B cell (primary cell): ENCODE measurements around the gene AHRR. TPM values are rescaled to one million over a fixed set of nuclear protein-coding genes. Genes with fewer than 3 reads are reported as not detected.

Experiments used
- ATAC-seq: fragments of 200-7000 bp; cut with Tn5 transposase; one replicate; pipeline ENCODE4 v1.10.0; 2021; ENCODE audit warnings: low read depth, mild to moderate bottlenecking, moderate number of reproducible peaks, moderate library complexity
- CTCF ChIA-PET: fragments of 350-600 bp; sonication (Branson Sonifier 250); formaldehyde crosslinking; loops from one replicate; lab custom pipeline; 2021; ENCODE audit warnings: antibody characterized with exemption, inconsistent platforms; lab: Charles Lee
- POLR2A ChIA-PET: fragments of 350-600 bp; sonication (Branson Sonifier 250); formaldehyde crosslinking; loops from one replicate; lab custom pipeline; 2021; ENCODE audit warnings: antibody characterized with exemption; lab: Charles Lee
- DNase-seq: peaks from one replicate; pipeline ENCODE4 v3.0.0; 2013
- H2AFZ ChIP-seq: 2 replicates; pipeline ENCODE4 v1.6.1; 2012; ENCODE audit warnings: mild to moderate bottlenecking, low read depth, low read length; ENCODE audit not compliant: insufficient read depth, poor library complexity, severe bottlenecking
- H3K27ac ChIP-seq, 2 donors: 1 replicate in 1 of 2; 2 replicates in 1 of 2; pipeline ENCODE4 v1.5.1; 2012 to 2013; ENCODE audit warnings: low read length in 2 of 2, mild to moderate bottlenecking in 2 of 2, moderate library complexity in 1 of 2
- H3K27me3 ChIP-seq, 4 experiments: fragments of 200-600 bp in 1 of 4; sonication (generic) in 1 of 4; replicated peaks in 1 of 4; 1 replicate in 2 of 4; 2 replicates in 2 of 4; pipeline versions ENCODE4 v1.6.1 to v1.7.0; 2013 to 2016; ENCODE audit warnings: low read length in 3 of 4, mild to moderate bottlenecking in 2 of 4, mixed read lengths in 1 of 4, moderate library complexity in 1 of 4; ENCODE audit not compliant: insufficient read depth in 4 of 4, control insufficient read depth in 3 of 4; ENCODE audit errors: control extremely low read depth in 1 of 4
- H3K36me3 ChIP-seq, 2 experiments: replicated peaks in 1 of 2; 1 replicate in 1 of 2; 2 replicates in 1 of 2; pipeline versions ENCODE4 v1.6.1 to v1.7.1; 2013; ENCODE audit warnings: low read length in 1 of 2; ENCODE audit not compliant: insufficient read depth in 2 of 2, control insufficient read depth in 1 of 2; ENCODE audit errors: control extremely low read depth in 1 of 2, extremely low read depth in 1 of 2
- H3K4me1 ChIP-seq, 2 donors: fragments of 200-600 bp in 1 of 2; sonication (generic) in 1 of 2; 1 replicate in 1 of 2; 2 replicates in 1 of 2; pipeline versions ENCODE4 v1.5.1 to v1.6.1; 2013 to 2017; ENCODE audit warnings: low read length in 2 of 2; ENCODE audit not compliant: control insufficient read depth in 2 of 2, insufficient read depth in 2 of 2
- H3K4me2 ChIP-seq: replicated peaks from 2 replicates; pipeline ENCODE3; 2012; ENCODE audit warnings: mild to moderate bottlenecking, low read depth, low read length; ENCODE audit not compliant: poor library complexity, severe bottlenecking
- H3K4me3 ChIP-seq, 5 experiments: fragments of 200-600 bp in 1 of 5; sonication (generic) in 1 of 5; 1 replicate in 3 of 5; 2 replicates in 2 of 5; pipeline versions ENCODE4 v1.5.1 to v1.7.0; 2011 to 2016; ENCODE audit warnings: low read length in 4 of 5, mild to moderate bottlenecking in 4 of 5, low read depth in 2 of 5, control low read depth in 1 of 5, moderate library complexity in 1 of 5; ENCODE audit not compliant: insufficient read depth in 1 of 5; ENCODE audit errors: control extremely low read depth in 1 of 5, extremely low read depth in 1 of 5
- H3K79me2 ChIP-seq: fragments of 200-600 bp; sonication (generic); one replicate; pipeline ENCODE4 v1.6.0; 2016; ENCODE audit warnings: low read length; ENCODE audit not compliant: control insufficient read depth, insufficient read depth
- H3K9ac ChIP-seq: fragments of 200-600 bp; sonication (generic); 2 replicates; pipeline ENCODE4 v1.6.1; 2017; ENCODE audit warnings: mild to moderate bottlenecking, low read length, moderate library complexity
- H3K9me3 ChIP-seq, 3 donors: one replicate each; pipeline versions ENCODE4 v1.6.1 to v1.7.1; 2013; ENCODE audit warnings: low read length in 2 of 3; ENCODE audit not compliant: control insufficient read depth in 2 of 3, insufficient read depth in 1 of 3; ENCODE audit errors: control extremely low read depth in 1 of 3
- H4K20me1 ChIP-seq: 2 replicates; pipeline ENCODE4 v1.6.0; 2012; ENCODE audit warnings: mild to moderate bottlenecking, low read length; ENCODE audit not compliant: insufficient read depth, control insufficient read depth, poor library complexity, severe bottlenecking
- H3K27ac Mint-ChIP-seq: one replicate; pipeline ENCODE4 v1.8.0; 2021; ENCODE audit warnings: mixed read lengths
- H3K27me3 Mint-ChIP-seq: one replicate; pipeline ENCODE4 v1.8.0; 2021; ENCODE audit warnings: mixed read lengths
- H3K4me1 Mint-ChIP-seq: one replicate; pipeline ENCODE4 v1.8.0; 2021; ENCODE audit warnings: mixed read lengths
- H3K4me3 Mint-ChIP-seq: one replicate; pipeline ENCODE4 v1.8.0; 2021; ENCODE audit warnings: mixed read lengths
- H3K9me3 Mint-ChIP-seq: one replicate; pipeline ENCODE4 v1.8.0; 2022; ENCODE audit warnings: mixed read lengths; ENCODE audit not compliant: insufficient read depth
- EZH2 ChIP-seq: IDR thresholded peaks from 2 replicates; pipeline ENCODE4 v1.6.1; 2012; ENCODE audit warnings: borderline replicate concordance, low read depth, mild to moderate bottlenecking, moderate library complexity, low read length; ENCODE audit not compliant: insufficient read depth, poor library complexity, severe bottlenecking
- WGBS: methylation state at CpG from one replicate; pipeline ENCODE4 v1.1.5; 2013; ENCODE audit warnings: missing lambda C conversion rate; ENCODE audit not compliant: insufficient coverage; 5-methylcytosine and 5-hydroxymethylcytosine counted together
- intact Hi-C: fragments of 100-400 bp; cut with micrococcal nuclease; formaldehyde crosslinking; loops from one replicate; pipeline ENCODE4 v1.10.0; 2022
- polyA plus RNA-seq: library from polyadenylated mRNA; depleted of rRNA; stranded (reverse); fragments of >200 nt; gene quantifications from 2 replicates; pipeline ENCODE4 v1.2.3, GENCODE V29; 2012
- total RNA-seq, 2 donors: library from RNA; stranded (reverse); fragments of 120-200 nt in 1 of 2; gene quantifications; 1 replicate in 1 of 2; 2 replicates in 1 of 2; pipeline versions ENCODE4 v1.2.3 to v1.2.4, GENCODE V29; 2013 to 2022
- TF ChIP-seq, protein P1 (sequence below): fragments of 200-600 bp; IDR thresholded peaks from one replicate; pipeline ENCODE4 v1.8.0; 2022; ENCODE audit warnings: antibody characterized with exemption, mild to moderate bottlenecking

Gene AHRR
- total and polyA plus RNA-seq, 2 donors (not counting 1 experiment from before 2014, with no cell fraction given), result 0.13 to 1.7 TPM

DNA sequence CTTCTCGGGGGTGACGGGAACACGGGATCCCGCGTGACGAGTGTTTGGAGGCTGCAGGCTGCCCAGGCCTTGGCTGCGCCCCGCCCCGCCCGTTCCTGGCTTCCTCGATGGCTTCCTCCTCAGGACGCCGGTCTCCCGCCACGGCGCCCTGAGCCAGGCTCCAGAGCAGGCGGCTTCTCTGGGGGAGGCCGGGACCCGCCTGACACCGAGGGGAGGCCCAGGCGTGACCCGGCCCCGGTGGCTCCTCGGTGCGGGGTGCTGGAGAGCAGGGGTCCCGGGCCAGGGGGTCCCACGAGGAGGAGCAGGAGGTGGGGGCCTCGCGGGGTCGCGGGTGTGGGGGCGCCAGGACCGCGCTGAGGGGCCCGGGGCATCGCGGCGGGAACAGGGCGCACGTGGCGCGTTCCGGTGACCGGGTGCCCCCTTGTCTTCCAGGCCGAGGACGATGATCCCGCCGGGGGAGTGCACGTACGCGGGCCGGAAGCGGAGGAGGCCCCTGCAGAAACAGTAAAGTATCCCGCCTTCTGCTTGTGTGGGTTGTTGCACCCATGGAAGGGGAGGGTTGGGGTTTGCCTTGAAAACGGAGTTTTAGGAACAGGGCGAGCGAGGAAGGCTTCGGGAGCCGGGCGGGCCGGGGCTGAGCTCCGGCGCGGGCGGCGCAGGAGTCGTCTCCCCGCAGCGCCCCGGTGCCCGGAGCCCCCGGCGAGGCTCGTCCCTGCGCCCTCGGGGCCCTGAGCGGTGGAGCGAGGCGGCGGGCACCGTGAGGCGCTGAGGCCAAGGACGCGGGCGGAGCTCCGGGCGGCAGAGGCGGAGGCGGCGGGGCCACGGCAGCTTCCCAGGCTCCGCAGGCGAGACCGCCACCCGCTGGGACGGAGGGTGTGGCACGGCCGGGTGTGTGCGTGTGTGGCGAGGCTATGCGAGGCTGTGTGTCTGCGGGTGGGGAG is 22.2 kb downstream of the AHRR start:
- WGBS, result 32% methylated on average over 96 of the region's 102 CpGs
- H4K20me1 ChIP-seq, result no peaks in the 10 kb centered on the region
- TF ChIP-seq EZH2, result no peak
- TF ChIP-seq, protein P1, sequence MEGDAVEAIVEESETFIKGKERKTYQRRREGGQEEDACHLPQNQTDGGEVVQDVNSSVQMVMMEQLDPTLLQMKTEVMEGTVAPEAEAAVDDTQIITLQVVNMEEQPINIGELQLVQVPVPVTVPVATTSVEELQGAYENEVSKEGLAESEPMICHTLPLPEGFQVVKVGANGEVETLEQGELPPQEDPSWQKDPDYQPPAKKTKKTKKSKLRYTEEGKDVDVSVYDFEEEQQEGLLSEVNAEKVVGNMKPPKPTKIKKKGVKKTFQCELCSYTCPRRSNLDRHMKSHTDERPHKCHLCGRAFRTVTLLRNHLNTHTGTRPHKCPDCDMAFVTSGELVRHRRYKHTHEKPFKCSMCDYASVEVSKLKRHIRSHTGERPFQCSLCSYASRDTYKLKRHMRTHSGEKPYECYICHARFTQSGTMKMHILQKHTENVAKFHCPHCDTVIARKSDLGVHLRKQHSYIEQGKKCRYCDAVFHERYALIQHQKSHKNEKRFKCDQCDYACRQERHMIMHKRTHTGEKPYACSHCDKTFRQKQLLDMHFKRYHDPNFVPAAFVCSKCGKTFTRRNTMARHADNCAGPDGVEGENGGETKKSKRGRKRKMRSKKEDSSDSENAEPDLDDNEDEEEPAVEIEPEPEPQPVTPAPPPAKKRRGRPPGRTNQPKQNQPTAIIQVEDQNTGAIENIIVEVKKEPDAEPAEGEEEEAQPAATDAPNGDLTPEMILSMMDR, result no peak
- H3K27me3 Mint-ChIP-seq, result peaks cover 53% of the 10 kb centered on the region
- H3K9ac ChIP-seq, result peak overlapping the region; percentile 23
- no peaks in the 10 kb centered on the region for H3K36me3 ChIP-seq
- no peak overlapping the region for H3K27ac ChIP-seq
- peak overlapping the region; percentile 69 for H3K4me3 Mint-ChIP-seq
- H3K9me3 Mint-ChIP-seq, result no peaks in the 10 kb centered on the region
- DNase-seq (peak; percentile 42), ATAC-seq (peak; percentile 54)
- ChIA-PET POLR2A (no interaction called here), CTCF (no interaction called here)
- peaks cover 0 to 11% (median 3%) of the 10 kb centered on the region in 3 donors for H3K9me3 ChIP-seq
- no peaks in the 10 kb centered on the region for H3K79me2 ChIP-seq
- intact Hi-C loops, result no loop called here
- peak overlapping the region in 2 of 5 experiments; percentile 17 to 24 for H3K4me3 ChIP-seq
- H3K4me1 Mint-ChIP-seq, result peaks cover 13% of the 10 kb centered on the region
- peak overlapping the region; percentile 71 for H3K4me2 ChIP-seq
- peak overlapping the region; percentile 22 for H2AFZ ChIP-seq
- H3K27me3 ChIP-seq, result peaks cover 0 to 25% (median 12%) of the 10 kb centered on the region in 4 experiments
- peaks cover 0 to 3% of the 10 kb centered on the region in 2 donors for H3K4me1 ChIP-seq
- H3K27ac Mint-ChIP-seq, result no peak overlapping the region

DNA sequence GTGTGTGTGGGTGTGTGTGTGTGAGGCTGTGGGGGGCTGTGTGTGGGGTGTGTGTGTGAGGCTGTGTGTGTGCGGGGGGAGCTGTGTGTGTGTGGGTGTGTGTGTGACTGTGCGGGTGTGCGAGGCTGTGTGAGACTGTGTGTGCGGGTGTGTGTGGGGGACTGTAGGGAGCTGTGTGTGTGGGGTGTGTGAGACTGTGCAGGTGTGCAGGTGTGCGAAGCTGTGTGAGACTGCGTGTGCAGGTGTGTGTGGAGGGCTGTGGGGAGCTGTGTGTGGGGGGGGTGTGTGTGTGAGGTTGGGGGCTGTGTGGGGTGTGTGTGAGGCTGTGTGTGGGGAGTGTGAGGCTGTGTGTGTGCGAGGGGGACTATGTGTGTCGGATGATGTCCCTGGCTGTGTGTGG is 23.2 kb downstream of the AHRR start:
- Mint-ChIP-seq H3K9me3 (no peaks in the 10 kb centered on the region), H3K4me3 (no peak overlapping the region), H3K4me1 (peaks cover 13% of the 10 kb centered on the region), H3K27ac (no peak overlapping the region), H3K27me3 (peaks cover 55% of the 10 kb centered on the region)
- no peak overlapping the region for H3K4me2 ChIP-seq
- CTCF ChIA-PET, result no interaction called here
- 100% methylated on average over 7 of the region's 8 CpGs for WGBS
- DNase-seq (no peak), ATAC-seq (no peak)
- H3K27me3 ChIP-seq, result peaks cover 0 to 25% (median 15%) of the 10 kb centered on the region in 4 experiments
- intact Hi-C loops, result no loop called here
- H3K4me3 ChIP-seq, result no peak overlapping the region
- H3K27ac ChIP-seq, result no peak overlapping the region
- POLR2A ChIA-PET, result no interaction called here
- H3K9ac ChIP-seq, result no peak overlapping the region
- no peaks in the 10 kb centered on the region for H4K20me1 ChIP-seq
- peaks cover 0 to 3% of the 10 kb centered on the region in 2 donors for H3K4me1 ChIP-seq
- no peak for TF ChIP-seq EZH2
- TF ChIP-seq, protein P1, result no peak
- H3K9me3 ChIP-seq, result peaks cover 0 to 11% (median 3%) of the 10 kb centered on the region in 3 donors
- H3K79me2 ChIP-seq, result no peaks in the 10 kb centered on the region
- H2AFZ ChIP-seq, result no peak overlapping the region
- no peaks in the 10 kb centered on the region for H3K36me3 ChIP-seq
